GM23338 (cell line): Measurements from ENCODE around the gene TTC17. TPM values are rescaled to one million over a fixed set of nuclear protein-coding genes. Genes with fewer than 3 reads are reported as not detected.

Experiments used
- ATAC-seq: fragments of 200-7000 bp; cut with Tn5 transposase; 3 replicates; pipeline ENCODE4 v1.9.1; 2020
- DNase-seq: peaks from one replicate; pipeline ENCODE4 v3.0.0-alpha.2; 2015; ENCODE audit warnings: low spot score
- H2AFZ ChIP-seq: fragments of 200-600 bp; sonication (generic); 2 replicates; pipeline ENCODE4 v1.8.0; 2016; ENCODE audit warnings: antibody characterized with exemption, mild to moderate bottlenecking, moderate library complexity
- H3F3A ChIP-seq: fragments of 200-600 bp; sonication (generic); replicated peaks from 2 replicates; pipeline ENCODE4 v1.8.0; 2017; ENCODE audit warnings: antibody characterized with exemption, mixed run types, low read depth
- H3K27ac ChIP-seq: fragments of 200-600 bp; sonication (generic); 2 replicates; pipeline ENCODE4 v1.6.1; 2016; ENCODE audit warnings: low read depth
- H3K27me3 ChIP-seq: fragments of 200-600 bp; sonication (generic); 2 replicates; pipeline ENCODE4 v1.8.0; 2016; ENCODE audit warnings: mild to moderate bottlenecking, mixed run types, moderate library complexity; ENCODE audit not compliant: insufficient read depth
- H3K36me3 ChIP-seq: fragments of 200-600 bp; sonication (generic); 2 replicates; pipeline ENCODE4 v1.8.0; 2016; ENCODE audit warnings: mild to moderate bottlenecking; ENCODE audit not compliant: insufficient read depth
- H3K4me1 ChIP-seq: fragments of 200-600 bp; sonication (generic); 2 replicates; pipeline ENCODE4 v1.8.0; 2016; ENCODE audit warnings: mild to moderate bottlenecking, moderate library complexity; ENCODE audit not compliant: insufficient read depth
- H3K4me2 ChIP-seq: fragments of 200-600 bp; sonication (generic); 2 replicates; pipeline ENCODE4 v1.7.1; 2017; ENCODE audit warnings: mixed run types
- H3K4me3 ChIP-seq: fragments of 200-600 bp; sonication (generic); 2 replicates; pipeline ENCODE4 v1.6.1; 2016; ENCODE audit warnings: mixed run types
- H3K79me2 ChIP-seq: fragments of 200-600 bp; sonication (generic); replicated peaks from 2 replicates; pipeline ENCODE4 v1.8.0; 2017; ENCODE audit warnings: mild to moderate bottlenecking; ENCODE audit not compliant: insufficient read depth
- H3K9me2 ChIP-seq: fragments of 200-600 bp; sonication (generic); 2 replicates; pipeline ENCODE4 v1.8.0; 2017; ENCODE audit not compliant: insufficient read depth
- H4K20me1 ChIP-seq: fragments of 200-600 bp; sonication (generic); replicated peaks from 2 replicates; pipeline ENCODE4 v1.8.0; 2017; ENCODE audit warnings: mild to moderate bottlenecking; ENCODE audit not compliant: insufficient read depth
- H3K27ac Mint-ChIP-seq: 2 replicates; pipeline ENCODE4 v1.8.0; 2020; ENCODE audit warnings: inconsistent platforms, mild to moderate bottlenecking, moderate library complexity, mixed read lengths
- H3K27me3 Mint-ChIP-seq: 3 replicates; pipeline ENCODE4 v1.8.0; 2022; ENCODE audit warnings: low read depth, mild to moderate bottlenecking, moderate library complexity, mixed read lengths, inconsistent platforms; ENCODE audit not compliant: insufficient read depth, poor library complexity
- H3K36me3 Mint-ChIP-seq: 3 replicates; pipeline ENCODE4 v1.8.0; 2021; ENCODE audit warnings: low read depth, mild to moderate bottlenecking, inconsistent platforms, moderate library complexity, mixed read lengths
- H3K4me1 Mint-ChIP-seq: 3 replicates; pipeline ENCODE4 v1.8.0; 2020; ENCODE audit warnings: mild to moderate bottlenecking, inconsistent platforms, mixed read lengths
- H3K4me3 Mint-ChIP-seq: 3 replicates; pipeline ENCODE4 v1.8.0; 2021; ENCODE audit warnings: moderate library complexity, mild to moderate bottlenecking, inconsistent platforms, mixed read lengths
- H3K9me3 Mint-ChIP-seq: 3 replicates; pipeline ENCODE4 v1.8.0; 2020; ENCODE audit warnings: moderate library complexity, mild to moderate bottlenecking, inconsistent platforms, mixed read lengths
- CREB1 ChIP-seq: fragments of 250-450 bp; sonication (Bioruptor Pico); IDR thresholded peaks from 2 replicates; pipeline ENCODE4 v1.5.0; 2020; ENCODE audit warnings: low read depth, mild to moderate bottlenecking, moderate library complexity
- EZH2 ChIP-seq: fragments of 200-600 bp; sonication (generic); IDR thresholded peaks from one replicate; pipeline ENCODE4 v1.8.0; 2017; ENCODE audit warnings: antibody characterized with exemption, mild to moderate bottlenecking, low read depth; ENCODE audit not compliant: unreplicated experiment
- EZH2phosphoT487 ChIP-seq: fragments of 200-600 bp; sonication (generic); IDR thresholded peaks from one replicate; pipeline ENCODE4 v1.8.1; 2018; ENCODE audit warnings: antibody characterized with exemption; ENCODE audit not compliant: unreplicated experiment
- NANOG ChIP-seq: IDR thresholded peaks from 2 replicates; pipeline ENCODE4 v1.6.1; 2016; ENCODE audit warnings: antibody characterized with exemption, borderline replicate concordance
- POLR2AphosphoS5 ChIP-seq: IDR thresholded peaks from 2 replicates; pipeline ENCODE4 v1.6.1; 2016; ENCODE audit warnings: antibody characterized with exemption, low read depth
- STAT1 ChIP-seq: IDR thresholded peaks from one replicate; pipeline ENCODE4 v1.6.1; 2016; ENCODE audit warnings: antibody characterized with exemption; ENCODE audit not compliant: unreplicated experiment
- polyA plus RNA-seq: library from polyadenylated mRNA; unstranded; fragments of >200 nt; fragmentation: Nextera tagmentation; extraction: Ambion mirVana; gene quantifications from 2 replicates; pipeline ENCODE4 v1.2.1, GENCODE V29; 2016
- total RNA-seq: library from RNA; depleted of rRNA; stranded (reverse); fragments of >200 nt; shearing (Covaris generic); gene quantifications from 2 replicates; pipeline ENCODE4 v1.2.3, GENCODE V29; 2014
- TF ChIP-seq, protein P1 (sequence below): IDR thresholded peaks from one replicate; pipeline ENCODE4 v1.6.1; 2018; ENCODE audit warnings: antibody characterized with exemption; ENCODE audit not compliant: unreplicated experiment
- TF ChIP-seq, protein P2 (sequence below): fragments of 250-450 bp; sonication (Bioruptor Pico); IDR thresholded peaks from 2 replicates; pipeline ENCODE4 v1.5.0; 2020; ENCODE audit warnings: mild to moderate bottlenecking, moderate library complexity

Gene TTC17
- total and polyA plus RNA-seq, 2 experiments from 2014 or later: 59.3 to 87.9 TPM

DNA sequence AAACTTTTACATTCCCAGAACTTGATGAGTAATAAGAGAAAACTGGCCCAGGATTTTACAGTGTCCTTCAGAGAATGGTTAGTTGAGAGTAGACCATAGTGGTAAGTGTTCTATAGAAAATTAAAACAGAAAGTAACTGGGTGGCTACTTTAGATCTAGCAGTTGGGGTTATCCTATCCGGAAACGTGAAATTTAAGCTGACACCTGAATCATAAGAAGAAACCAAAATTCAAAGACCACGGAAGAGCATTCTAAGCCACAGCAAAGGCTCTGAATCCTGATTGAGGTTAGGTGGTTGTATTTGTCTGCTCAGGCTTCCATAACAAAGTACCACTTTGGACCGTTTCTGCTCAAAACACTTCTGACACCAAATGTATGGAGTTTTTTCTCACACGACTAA lies 34.0 kb downstream of the TTC17 start:
- Histone ChIP-seq H3F3A (no peaks in the 10 kb centered on the region), H3K4me3 (no peak overlapping the region), H4K20me1 (no peaks in the 10 kb centered on the region), H3K36me3 (peaks cover 27% of the 10 kb centered on the region; the same call in 1 of the 2 replicates), H3K79me2 (no peaks in the 10 kb centered on the region), H3K4me1 (peaks cover 6% of the 10 kb centered on the region; the same call in 1 of the 2 replicates), H2AFZ (no peak overlapping the region), H3K9me2 (no peaks in the 10 kb centered on the region), H3K27ac (no peak overlapping the region), H3K27me3 (no peaks in the 10 kb centered on the region), H3K4me2 (no peak overlapping the region)
- Mint-ChIP-seq H3K4me3 (no peak overlapping the region), H3K36me3 (peaks cover 72% of the 10 kb centered on the region), H3K4me1 (peaks cover 14% of the 10 kb centered on the region), H3K27me3 (no peaks in the 10 kb centered on the region), H3K27ac (peak overlapping the region; percentile 11; the same call in 1 of the 2 replicates), H3K9me3 (no peaks in the 10 kb centered on the region)
- ATAC-seq: no peak
- no peak for DNase-seq
- no peak for TF ChIP-seq NANOG
- no peak for TF ChIP-seq EZH2phosphoT487
- TF ChIP-seq, protein P1, sequence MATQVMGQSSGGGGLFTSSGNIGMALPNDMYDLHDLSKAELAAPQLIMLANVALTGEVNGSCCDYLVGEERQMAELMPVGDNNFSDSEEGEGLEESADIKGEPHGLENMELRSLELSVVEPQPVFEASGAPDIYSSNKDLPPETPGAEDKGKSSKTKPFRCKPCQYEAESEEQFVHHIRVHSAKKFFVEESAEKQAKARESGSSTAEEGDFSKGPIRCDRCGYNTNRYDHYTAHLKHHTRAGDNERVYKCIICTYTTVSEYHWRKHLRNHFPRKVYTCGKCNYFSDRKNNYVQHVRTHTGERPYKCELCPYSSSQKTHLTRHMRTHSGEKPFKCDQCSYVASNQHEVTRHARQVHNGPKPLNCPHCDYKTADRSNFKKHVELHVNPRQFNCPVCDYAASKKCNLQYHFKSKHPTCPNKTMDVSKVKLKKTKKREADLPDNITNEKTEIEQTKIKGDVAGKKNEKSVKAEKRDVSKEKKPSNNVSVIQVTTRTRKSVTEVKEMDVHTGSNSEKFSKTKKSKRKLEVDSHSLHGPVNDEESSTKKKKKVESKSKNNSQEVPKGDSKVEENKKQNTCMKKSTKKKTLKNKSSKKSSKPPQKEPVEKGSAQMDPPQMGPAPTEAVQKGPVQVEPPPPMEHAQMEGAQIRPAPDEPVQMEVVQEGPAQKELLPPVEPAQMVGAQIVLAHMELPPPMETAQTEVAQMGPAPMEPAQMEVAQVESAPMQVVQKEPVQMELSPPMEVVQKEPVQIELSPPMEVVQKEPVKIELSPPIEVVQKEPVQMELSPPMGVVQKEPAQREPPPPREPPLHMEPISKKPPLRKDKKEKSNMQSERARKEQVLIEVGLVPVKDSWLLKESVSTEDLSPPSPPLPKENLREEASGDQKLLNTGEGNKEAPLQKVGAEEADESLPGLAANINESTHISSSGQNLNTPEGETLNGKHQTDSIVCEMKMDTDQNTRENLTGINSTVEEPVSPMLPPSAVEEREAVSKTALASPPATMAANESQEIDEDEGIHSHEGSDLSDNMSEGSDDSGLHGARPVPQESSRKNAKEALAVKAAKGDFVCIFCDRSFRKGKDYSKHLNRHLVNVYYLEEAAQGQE: no peak
- TF ChIP-seq, protein P2, sequence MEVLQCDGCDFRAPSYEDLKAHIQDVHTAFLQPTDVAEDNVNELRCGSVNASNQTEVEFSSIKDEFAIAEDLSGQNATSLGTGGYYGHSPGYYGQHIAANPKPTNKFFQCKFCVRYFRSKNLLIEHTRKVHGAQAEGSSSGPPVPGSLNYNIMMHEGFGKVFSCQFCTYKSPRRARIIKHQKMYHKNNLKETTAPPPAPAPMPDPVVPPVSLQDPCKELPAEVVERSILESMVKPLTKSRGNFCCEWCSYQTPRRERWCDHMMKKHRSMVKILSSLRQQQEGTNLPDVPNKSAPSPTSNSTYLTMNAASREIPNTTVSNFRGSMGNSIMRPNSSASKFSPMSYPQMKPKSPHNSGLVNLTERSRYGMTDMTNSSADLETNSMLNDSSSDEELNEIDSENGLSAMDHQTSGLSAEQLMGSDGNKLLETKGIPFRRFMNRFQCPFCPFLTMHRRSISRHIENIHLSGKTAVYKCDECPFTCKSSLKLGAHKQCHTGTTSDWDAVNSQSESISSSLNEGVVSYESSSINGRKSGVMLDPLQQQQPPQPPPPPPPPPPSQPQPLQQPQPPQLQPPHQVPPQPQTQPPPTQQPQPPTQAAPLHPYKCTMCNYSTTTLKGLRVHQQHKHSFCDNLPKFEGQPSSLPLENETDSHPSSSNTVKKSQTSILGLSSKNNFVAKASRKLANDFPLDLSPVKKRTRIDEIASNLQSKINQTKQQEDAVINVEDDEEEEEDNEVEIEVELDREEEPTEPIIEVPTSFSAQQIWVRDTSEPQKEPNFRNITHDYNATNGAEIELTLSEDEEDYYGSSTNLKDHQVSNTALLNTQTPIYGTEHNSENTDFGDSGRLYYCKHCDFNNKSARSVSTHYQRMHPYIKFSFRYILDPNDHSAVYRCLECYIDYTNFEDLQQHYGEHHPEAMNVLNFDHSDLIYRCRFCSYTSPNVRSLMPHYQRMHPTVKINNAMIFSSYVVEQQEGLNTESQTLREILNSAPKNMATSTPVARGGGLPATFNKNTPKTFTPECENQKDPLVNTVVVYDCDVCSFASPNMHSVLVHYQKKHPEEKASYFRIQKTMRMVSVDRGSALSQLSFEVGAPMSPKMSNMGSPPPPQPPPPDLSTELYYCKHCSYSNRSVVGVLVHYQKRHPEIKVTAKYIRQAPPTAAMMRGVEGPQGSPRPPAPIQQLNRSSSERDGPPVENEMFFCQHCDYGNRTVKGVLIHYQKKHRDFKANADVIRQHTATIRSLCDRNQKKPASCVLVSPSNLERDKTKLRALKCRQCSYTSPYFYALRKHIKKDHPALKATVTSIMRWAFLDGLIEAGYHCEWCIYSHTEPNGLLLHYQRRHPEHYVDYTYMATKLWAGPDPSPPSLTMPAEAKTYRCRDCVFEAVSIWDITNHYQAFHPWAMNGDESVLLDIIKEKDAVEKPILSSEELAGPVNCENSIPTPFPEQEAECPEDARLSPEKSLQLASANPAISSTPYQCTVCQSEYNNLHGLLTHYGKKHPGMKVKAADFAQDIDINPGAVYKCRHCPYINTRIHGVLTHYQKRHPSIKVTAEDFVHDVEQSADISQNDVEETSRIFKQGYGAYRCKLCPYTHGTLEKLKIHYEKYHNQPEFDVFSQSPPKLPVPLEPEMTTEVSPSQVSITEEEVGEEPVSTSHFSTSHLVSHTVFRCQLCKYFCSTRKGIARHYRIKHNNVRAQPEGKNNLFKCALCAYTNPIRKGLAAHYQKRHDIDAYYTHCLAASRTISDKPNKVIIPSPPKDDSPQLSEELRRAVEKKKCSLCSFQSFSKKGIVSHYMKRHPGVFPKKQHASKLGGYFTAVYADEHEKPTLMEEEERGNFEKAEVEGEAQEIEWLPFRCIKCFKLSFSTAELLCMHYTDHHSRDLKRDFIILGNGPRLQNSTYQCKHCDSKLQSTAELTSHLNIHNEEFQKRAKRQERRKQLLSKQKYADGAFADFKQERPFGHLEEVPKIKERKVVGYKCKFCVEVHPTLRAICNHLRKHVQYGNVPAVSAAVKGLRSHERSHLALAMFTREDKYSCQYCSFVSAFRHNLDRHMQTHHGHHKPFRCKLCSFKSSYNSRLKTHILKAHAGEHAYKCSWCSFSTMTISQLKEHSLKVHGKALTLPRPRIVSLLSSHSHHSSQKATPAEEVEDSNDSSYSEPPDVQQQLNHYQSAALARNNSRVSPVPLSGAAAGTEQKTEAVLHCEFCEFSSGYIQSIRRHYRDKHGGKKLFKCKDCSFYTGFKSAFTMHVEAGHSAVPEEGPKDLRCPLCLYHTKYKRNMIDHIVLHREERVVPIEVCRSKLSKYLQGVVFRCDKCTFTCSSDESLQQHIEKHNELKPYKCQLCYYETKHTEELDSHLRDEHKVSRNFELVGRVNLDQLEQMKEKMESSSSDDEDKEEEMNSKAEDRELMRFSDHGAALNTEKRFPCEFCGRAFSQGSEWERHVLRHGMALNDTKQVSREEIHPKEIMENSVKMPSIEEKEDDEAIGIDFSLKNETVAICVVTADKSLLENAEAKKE (CRISPR knock-in tag): no peak
- no peak for TF ChIP-seq POLR2AphosphoS5
- no peak for TF ChIP-seq STAT1
- TF ChIP-seq CREB1 (CRISPR knock-in tag): no peak
- TF ChIP-seq EZH2: no peak
